ENCODE measurements around the gene NPTN. TPM values are rescaled to one million over a fixed set of nuclear protein-coding genes. Genes with fewer than 3 reads are reported as not detected.

NPTN gene
- polyA plus RNA-seq, 1 experiment: 195 TPM

DNA sequence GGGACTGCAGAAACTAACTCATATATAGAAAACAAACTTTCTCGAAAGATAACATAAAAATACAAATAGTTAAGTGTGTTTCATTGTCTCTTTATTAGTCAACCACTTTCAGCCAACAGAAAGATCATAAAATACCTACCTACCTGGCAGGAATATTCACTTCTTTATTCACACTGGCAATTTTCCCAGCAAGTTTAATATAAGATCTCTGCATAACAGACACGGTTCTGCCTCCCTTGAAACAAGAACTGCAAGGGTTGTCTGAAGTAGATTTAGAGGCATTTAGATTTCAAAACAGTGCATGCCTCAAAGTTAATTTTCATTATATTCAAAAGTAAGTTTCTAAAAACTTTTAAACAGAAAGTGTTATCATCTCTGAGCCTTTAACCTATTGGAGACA is 7.1 kb downstream of the NPTN start:
- Histone ChIP-seq H3K9me3 (ENCODE audit: control insufficient read depth, insufficient read depth, low read length) (no peaks in the 10 kb centered on the region), H3K27ac (ENCODE audit: low read depth, low read length) (no peak overlapping the region), H3K4me3 (ENCODE audit: low read depth, low read length) (no peak overlapping the region), H3K27me3 (ENCODE audit: control insufficient read depth, insufficient read depth, low read length) (no peaks in the 10 kb centered on the region)
- TF ChIP-seq, protein P1, sequence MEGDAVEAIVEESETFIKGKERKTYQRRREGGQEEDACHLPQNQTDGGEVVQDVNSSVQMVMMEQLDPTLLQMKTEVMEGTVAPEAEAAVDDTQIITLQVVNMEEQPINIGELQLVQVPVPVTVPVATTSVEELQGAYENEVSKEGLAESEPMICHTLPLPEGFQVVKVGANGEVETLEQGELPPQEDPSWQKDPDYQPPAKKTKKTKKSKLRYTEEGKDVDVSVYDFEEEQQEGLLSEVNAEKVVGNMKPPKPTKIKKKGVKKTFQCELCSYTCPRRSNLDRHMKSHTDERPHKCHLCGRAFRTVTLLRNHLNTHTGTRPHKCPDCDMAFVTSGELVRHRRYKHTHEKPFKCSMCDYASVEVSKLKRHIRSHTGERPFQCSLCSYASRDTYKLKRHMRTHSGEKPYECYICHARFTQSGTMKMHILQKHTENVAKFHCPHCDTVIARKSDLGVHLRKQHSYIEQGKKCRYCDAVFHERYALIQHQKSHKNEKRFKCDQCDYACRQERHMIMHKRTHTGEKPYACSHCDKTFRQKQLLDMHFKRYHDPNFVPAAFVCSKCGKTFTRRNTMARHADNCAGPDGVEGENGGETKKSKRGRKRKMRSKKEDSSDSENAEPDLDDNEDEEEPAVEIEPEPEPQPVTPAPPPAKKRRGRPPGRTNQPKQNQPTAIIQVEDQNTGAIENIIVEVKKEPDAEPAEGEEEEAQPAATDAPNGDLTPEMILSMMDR (IDR thresholded peaks at IDR 0.05; ENCODE audit: low read depth, low read length): no peak
- POLR2A ChIA-PET: no interaction called here
- DNase-seq (ENCODE audit: low read depth, low spot score): no peak
- CTCF ChIA-PET: interaction anchor here (2.4 to 13.6 kb wide), 2 partner anchors 9 to 66 kb away, joined by 8 to 138 read pairs; partner anchors contain the start of gene NPTN

DNA sequence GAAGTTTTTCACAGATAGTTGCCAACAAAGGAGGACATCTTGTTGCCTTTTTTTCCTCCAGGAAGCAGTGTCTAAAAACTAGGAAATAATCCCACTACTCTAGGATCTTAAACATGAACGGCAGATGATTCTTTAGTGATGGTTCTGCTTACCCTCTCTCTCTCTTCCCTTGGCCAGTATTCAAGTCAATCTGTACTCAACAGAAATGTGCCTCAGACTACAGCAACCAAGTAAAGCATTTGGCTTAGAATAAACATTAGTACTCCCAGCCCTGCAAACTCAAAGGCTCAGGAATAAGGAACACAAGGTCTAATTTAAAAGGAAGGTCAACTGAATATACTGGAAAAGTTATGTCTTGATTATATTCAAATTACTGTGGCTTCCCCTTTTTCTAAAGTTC is 8.7 kb downstream of the NPTN start:
- H3K27me3 ChIP-seq (ENCODE audit: control insufficient read depth, insufficient read depth, low read length): no peaks in the 10 kb centered on the region
- H3K27ac ChIP-seq (ENCODE audit: low read depth, low read length): no peak overlapping the region
- no peak for DNase-seq (ENCODE audit: low read depth, low spot score)
- H3K4me3 ChIP-seq (ENCODE audit: low read depth, low read length): no peak overlapping the region
- POLR2A ChIA-PET: no interaction called here
- CTCF ChIA-PET: interaction anchor here (0.6 to 13.6 kb wide), 4 partner anchors 11 to 340 kb away, joined by 3 to 138 read pairs (median 7); partner anchors contain the start of gene NPTN
- H3K9me3 ChIP-seq (ENCODE audit: control insufficient read depth, insufficient read depth, low read length): no peaks in the 10 kb centered on the region
- TF ChIP-seq, protein P1 (IDR thresholded peaks at IDR 0.05; ENCODE audit: low read depth, low read length): no peak

DNA sequence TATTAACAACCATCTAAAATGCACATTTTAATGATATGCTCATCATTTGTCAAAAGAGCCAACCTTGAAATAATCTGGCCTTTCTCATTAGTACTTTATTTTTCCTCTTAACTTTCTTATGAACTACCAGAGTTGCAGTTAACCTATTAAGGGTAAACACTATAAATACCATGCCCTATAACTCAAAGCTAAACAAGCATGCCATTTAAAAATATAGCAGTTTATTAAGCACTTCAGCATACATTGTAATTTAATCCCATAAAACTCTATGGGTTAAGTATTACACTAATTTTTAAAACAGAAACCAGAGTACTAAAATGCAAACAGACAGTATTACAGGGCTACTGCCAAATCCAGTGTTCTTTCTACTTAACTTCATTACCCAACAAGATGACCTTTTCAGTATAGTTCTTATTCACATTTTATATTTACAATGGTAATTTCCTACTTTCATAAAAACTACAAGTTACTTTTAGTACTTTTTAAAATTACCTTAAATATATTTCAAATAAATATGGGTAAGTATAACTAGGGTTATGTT is 11.8 kb downstream of the NPTN start:
- POLR2A ChIA-PET: interaction anchor here (1.0 kb wide), 1 partner anchor 11 kb away, joined by 4 read pairs; no protein-coding TSS in a partner anchor
- Histone ChIP-seq H3K9me3 (ENCODE audit: control insufficient read depth, insufficient read depth, low read length) (no peaks in the 10 kb centered on the region), H3K27me3 (ENCODE audit: control insufficient read depth, insufficient read depth, low read length) (no peaks in the 10 kb centered on the region), H3K27ac (ENCODE audit: low read depth, low read length) (no peak overlapping the region), H3K4me3 (ENCODE audit: low read depth, low read length) (no peak overlapping the region)
- TF ChIP-seq, protein P1 (IDR thresholded peaks at IDR 0.05; ENCODE audit: low read depth, low read length): no peak
- CTCF ChIA-PET: interaction anchor here (1.0 to 13.6 kb wide), 3 partner anchors 14 to 79 kb away, joined by 5 to 138 read pairs (median 5); partner anchors contain the start of gene NPTN
- DNase-seq (ENCODE audit: low read depth, low spot score): no peak

DNA sequence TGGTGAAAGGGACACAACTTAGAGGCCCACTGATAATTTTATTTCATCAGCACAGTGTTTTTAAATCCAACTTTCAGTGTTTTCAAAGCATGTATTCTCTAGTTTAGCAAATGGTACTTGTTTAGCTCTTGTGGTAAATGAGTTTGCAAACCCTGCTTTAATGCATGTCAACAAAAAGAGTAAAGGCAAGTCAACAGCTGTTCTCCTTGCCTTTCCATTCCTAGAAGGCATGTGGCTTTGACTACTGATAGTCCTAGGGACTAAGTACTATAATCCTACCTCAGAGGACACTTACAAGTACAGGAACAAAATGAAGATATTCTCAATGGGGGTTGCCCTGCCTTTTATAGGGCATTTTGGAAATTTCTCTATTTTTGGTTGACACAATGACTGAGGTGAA is 13.1 kb downstream of the NPTN start:
- Histone ChIP-seq H3K27ac (ENCODE audit: low read depth, low read length) (no peak overlapping the region), H3K9me3 (ENCODE audit: control insufficient read depth, insufficient read depth, low read length) (no peaks in the 10 kb centered on the region), H3K4me3 (ENCODE audit: low read depth, low read length) (no peak overlapping the region), H3K27me3 (ENCODE audit: control insufficient read depth, insufficient read depth, low read length) (no peaks in the 10 kb centered on the region)
- CTCF ChIA-PET: interaction anchor here (1.2 to 13.6 kb wide), 2 partner anchors 15 to 59 kb away, joined by 5 to 138 read pairs; partner anchors contain the start of gene NPTN
- POLR2A ChIA-PET: interaction anchor here (1.0 kb wide), 1 partner anchor 12 kb away, joined by 4 read pairs; no protein-coding TSS in a partner anchor
- TF ChIP-seq, protein P1 (IDR thresholded peaks at IDR 0.05; ENCODE audit: low read depth, low read length): no peak
- DNase-seq (ENCODE audit: low read depth, low spot score): no peak

DNA sequence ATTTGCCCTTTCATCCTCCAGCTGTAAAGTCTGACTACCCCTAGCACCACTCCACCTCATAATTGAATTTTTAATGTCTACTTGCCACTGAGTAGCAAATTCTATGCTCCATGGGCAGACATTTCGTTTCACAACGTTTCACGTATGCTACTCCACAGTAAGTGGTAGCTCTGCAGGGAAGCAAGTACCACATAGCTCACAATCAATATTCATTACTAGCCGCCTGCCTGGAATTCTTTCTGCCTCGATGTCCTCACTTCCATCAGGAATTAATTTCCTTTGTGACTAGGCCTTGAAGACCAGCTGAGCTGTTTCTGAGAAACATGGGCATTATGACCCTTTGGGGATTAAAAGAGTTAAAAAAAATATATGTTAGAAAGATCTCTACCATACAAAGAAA is 15.3 kb downstream of the NPTN start:
- no peaks in the 10 kb centered on the region for H3K9me3 ChIP-seq (ENCODE audit: control insufficient read depth, insufficient read depth, low read length)
- ChIA-PET POLR2A (interaction anchor here (0.7 kb wide), 1 partner anchor 45 kb away, joined by 3 read pairs; no protein-coding TSS in a partner anchor), CTCF (interaction anchor here (1.1 to 13.6 kb wide), 5 partner anchors 17 to 88 kb away, joined by 3 to 138 read pairs (median 5); partner anchors contain the start of gene NPTN)
- DNase-seq (ENCODE audit: low read depth, low spot score): no peak
- H3K4me3 ChIP-seq (ENCODE audit: low read depth, low read length): no peak overlapping the region
- no peak overlapping the region for H3K27ac ChIP-seq (ENCODE audit: low read depth, low read length)
- H3K27me3 ChIP-seq (ENCODE audit: control insufficient read depth, insufficient read depth, low read length): no peaks in the 10 kb centered on the region
- TF ChIP-seq, protein P1 (IDR thresholded peaks at IDR 0.05; ENCODE audit: low read depth, low read length): no peak

Data from AG04450 (cell line).